ENCODE results near the gene PJA2. TPM values are rescaled to one million over a fixed set of nuclear protein-coding genes. Genes with fewer than 3 reads are reported as not detected.

The PJA2 gene
- total RNA-seq, 1 experiment from 2014 or later, result 54.4 TPM

- H3K4me3 Mint-ChIP-seq (ENCODE audit: unreplicated experiment), result no peak overlapping the region
- TF ChIP-seq, protein P1, sequence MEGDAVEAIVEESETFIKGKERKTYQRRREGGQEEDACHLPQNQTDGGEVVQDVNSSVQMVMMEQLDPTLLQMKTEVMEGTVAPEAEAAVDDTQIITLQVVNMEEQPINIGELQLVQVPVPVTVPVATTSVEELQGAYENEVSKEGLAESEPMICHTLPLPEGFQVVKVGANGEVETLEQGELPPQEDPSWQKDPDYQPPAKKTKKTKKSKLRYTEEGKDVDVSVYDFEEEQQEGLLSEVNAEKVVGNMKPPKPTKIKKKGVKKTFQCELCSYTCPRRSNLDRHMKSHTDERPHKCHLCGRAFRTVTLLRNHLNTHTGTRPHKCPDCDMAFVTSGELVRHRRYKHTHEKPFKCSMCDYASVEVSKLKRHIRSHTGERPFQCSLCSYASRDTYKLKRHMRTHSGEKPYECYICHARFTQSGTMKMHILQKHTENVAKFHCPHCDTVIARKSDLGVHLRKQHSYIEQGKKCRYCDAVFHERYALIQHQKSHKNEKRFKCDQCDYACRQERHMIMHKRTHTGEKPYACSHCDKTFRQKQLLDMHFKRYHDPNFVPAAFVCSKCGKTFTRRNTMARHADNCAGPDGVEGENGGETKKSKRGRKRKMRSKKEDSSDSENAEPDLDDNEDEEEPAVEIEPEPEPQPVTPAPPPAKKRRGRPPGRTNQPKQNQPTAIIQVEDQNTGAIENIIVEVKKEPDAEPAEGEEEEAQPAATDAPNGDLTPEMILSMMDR (IDR thresholded peaks at IDR 0.05; ENCODE audit: unreplicated experiment), result no peak
- H3K36me3 Mint-ChIP-seq (ENCODE audit: insufficient read depth, unreplicated experiment), result peaks cover 35% of the 10 kb centered on the region
- no TSS peak for BruUV-seq (replicated peaks)
- POLR2A ChIA-PET, result no interaction called here
- H3K4me1 Mint-ChIP-seq (ENCODE audit: insufficient read depth, unreplicated experiment), result no peaks in the 10 kb centered on the region
- no peak overlapping the region for H3K27ac Mint-ChIP-seq (ENCODE audit: low read depth, unreplicated experiment)
- intact Hi-C loops (cut with micrococcal nuclease), result no loop called here
- no peaks in the 10 kb centered on the region for H3K27me3 Mint-ChIP-seq (ENCODE audit: insufficient read depth, unreplicated experiment)
- CTCF ChIA-PET, result no interaction called here
- no peaks in the 10 kb centered on the region for H3K9me3 Mint-ChIP-seq (ENCODE audit: unreplicated experiment)
- no peak for DNase-seq (ENCODE audit: unreplicated experiment)
Measured at GRCh38 chr5:109335114-109335513, 74.7 kb downstream of the PJA2 start.

DNA sequence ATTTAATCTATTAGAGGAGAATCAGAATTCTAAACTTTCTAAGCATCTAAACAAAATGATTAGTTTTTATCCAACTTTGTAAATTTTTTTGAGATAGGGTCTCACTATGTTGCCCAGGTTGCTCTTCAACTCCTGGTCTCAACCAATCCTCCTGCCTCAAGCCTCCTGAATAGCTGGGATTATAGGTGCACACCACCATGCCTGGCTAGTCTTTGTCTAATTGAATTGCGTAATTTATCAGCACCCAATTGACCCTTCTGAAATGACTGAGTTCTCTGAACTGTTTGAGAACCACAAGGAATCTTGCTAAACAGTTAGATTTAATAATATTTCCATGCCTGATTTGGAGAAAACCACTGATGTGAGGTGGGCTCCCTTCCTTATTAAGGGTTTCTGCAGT lies 75.7 kb downstream of the PJA2 start:
- Mint-ChIP-seq H3K27me3 (ENCODE audit: insufficient read depth, unreplicated experiment) (no peaks in the 10 kb centered on the region), H3K4me1 (ENCODE audit: insufficient read depth, unreplicated experiment) (no peaks in the 10 kb centered on the region), H3K9me3 (ENCODE audit: unreplicated experiment) (no peaks in the 10 kb centered on the region), H3K36me3 (ENCODE audit: insufficient read depth, unreplicated experiment) (peaks cover 37% of the 10 kb centered on the region), H3K27ac (ENCODE audit: low read depth, unreplicated experiment) (no peak overlapping the region), H3K4me3 (ENCODE audit: unreplicated experiment) (no peak overlapping the region)
- POLR2A ChIA-PET, result no interaction called here
- no peak for DNase-seq (ENCODE audit: unreplicated experiment)
- CTCF ChIA-PET, result no interaction called here
- BruUV-seq (replicated peaks), result no TSS peak
- TF ChIP-seq, protein P1 (IDR thresholded peaks at IDR 0.05; ENCODE audit: unreplicated experiment), result no peak
- intact Hi-C loops (cut with micrococcal nuclease), result no loop called here

DNA sequence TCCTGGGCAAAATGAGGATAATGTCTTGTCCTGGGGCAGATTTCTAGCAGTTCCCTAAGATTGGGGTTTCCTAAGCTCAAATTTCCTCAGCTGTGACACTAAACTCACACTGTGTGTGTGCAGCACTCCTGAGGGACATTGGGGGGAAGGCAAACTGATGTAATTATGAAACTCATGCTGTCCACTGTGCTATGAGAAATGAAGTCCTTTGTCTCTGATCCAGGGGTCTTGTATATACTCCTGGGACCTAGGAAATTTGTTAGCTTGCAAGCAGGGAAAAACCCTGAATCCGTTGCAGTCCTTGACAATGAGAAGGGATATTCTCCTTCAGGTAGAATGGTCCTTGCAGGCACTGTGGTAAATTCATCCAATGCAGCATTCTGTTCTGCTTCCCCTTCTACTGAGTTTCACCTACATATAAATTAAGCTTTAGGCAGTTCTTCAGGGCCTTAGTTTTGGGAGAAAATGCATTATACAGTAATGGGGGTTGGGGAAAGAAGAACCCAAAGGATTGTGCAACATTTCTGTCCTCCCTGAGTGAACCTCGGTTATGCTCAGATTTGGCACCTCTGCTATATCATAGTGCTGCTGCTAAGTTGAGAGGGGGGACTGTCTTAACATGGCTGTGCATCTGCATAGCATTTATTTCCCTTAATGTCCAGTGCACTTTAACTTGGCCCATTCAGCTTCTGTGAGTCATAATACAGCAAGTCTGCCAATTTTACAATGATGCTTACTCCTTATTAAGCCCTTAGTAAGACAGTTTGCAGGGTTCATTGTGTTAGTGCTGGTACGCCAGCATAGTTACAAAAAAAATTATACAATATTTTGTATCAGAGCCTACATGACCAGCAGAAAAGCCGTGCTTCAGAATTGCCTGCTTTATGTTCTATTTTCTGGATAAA lies 80.2 kb downstream of the PJA2 start:
- no peaks in the 10 kb centered on the region for H3K27me3 Mint-ChIP-seq (ENCODE audit: insufficient read depth, unreplicated experiment)
- H3K4me1 Mint-ChIP-seq (ENCODE audit: insufficient read depth, unreplicated experiment), result no peaks in the 10 kb centered on the region
- no peak overlapping the region for H3K27ac Mint-ChIP-seq (ENCODE audit: low read depth, unreplicated experiment)
- intact Hi-C loops (cut with micrococcal nuclease), result no loop called here
- ChIA-PET POLR2A (interaction anchor here (1.2 kb wide), 1 partner anchor 127 kb away, joined by 3 read pairs; no protein-coding TSS in a partner anchor), CTCF (interaction anchor here (0.6 kb wide), 1 partner anchor 378 kb away, joined by 3 read pairs; no protein-coding TSS in a partner anchor)
- no peaks in the 10 kb centered on the region for H3K9me3 Mint-ChIP-seq (ENCODE audit: unreplicated experiment)
- H3K36me3 Mint-ChIP-seq (ENCODE audit: insufficient read depth, unreplicated experiment), result peaks cover 19% of the 10 kb centered on the region
- no TSS peak for BruUV-seq (replicated peaks)
- DNase-seq (ENCODE audit: unreplicated experiment), result peak; percentile 56
- no peak overlapping the region for H3K4me3 Mint-ChIP-seq (ENCODE audit: unreplicated experiment)
- TF ChIP-seq, protein P1 (IDR thresholded peaks at IDR 0.05; ENCODE audit: unreplicated experiment), result no peak

DNA sequence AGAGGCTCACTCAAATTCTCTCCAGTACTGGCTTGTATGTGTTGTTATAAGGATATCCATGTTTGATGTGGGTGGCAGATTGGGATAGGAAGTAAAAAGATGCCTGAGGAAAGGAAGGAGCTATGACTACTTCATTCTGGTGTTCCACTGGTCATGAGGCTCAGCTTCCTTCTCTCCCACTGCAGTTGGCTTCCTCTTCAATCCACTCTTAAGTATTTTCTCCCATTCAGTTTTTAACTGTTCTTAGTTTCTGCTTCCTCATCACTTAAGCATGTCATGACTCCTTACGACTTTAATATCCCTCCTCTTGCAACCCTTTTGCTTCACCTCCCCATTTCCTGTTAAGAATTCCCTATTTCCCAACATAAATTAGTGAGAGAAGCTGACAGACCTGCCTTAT lies 81.1 kb downstream of the PJA2 start:
- ChIA-PET CTCF (interaction anchor here (0.6 kb wide), 2 partner anchors 11 to 377 kb away, joined by 3 to 4 read pairs; no protein-coding TSS in a partner anchor), POLR2A (no interaction called here)
- no peaks in the 10 kb centered on the region for H3K9me3 Mint-ChIP-seq (ENCODE audit: unreplicated experiment)
- intact Hi-C loops (cut with micrococcal nuclease), result no loop called here
- H3K4me1 Mint-ChIP-seq (ENCODE audit: insufficient read depth, unreplicated experiment), result no peaks in the 10 kb centered on the region
- BruUV-seq (replicated peaks), result no TSS peak
- H3K27me3 Mint-ChIP-seq (ENCODE audit: insufficient read depth, unreplicated experiment), result no peaks in the 10 kb centered on the region
- H3K4me3 Mint-ChIP-seq (ENCODE audit: unreplicated experiment), result no peak overlapping the region
- no peak overlapping the region for H3K27ac Mint-ChIP-seq (ENCODE audit: low read depth, unreplicated experiment)
- DNase-seq (ENCODE audit: unreplicated experiment), result no peak
- TF ChIP-seq, protein P1 (IDR thresholded peaks at IDR 0.05; ENCODE audit: unreplicated experiment), result no peak
- H3K36me3 Mint-ChIP-seq (ENCODE audit: insufficient read depth, unreplicated experiment), result peaks cover 19% of the 10 kb centered on the region
